Liver (tissue), 9 donors: ENCODE measurements around the gene PCED1B. TPM values are rescaled to one million over a fixed set of nuclear protein-coding genes. Genes with fewer than 3 reads are reported as not detected.

Source experiments
- DNase-seq: peaks from one replicate; pipeline ENCODE4 v3.0.0-alpha.2; 2017; ENCODE audit warnings: low spot score
- H3K27ac ChIP-seq, 2 donors: one replicate each; pipeline ENCODE4 v1.7.0; 2013; ENCODE audit warnings: inconsistent platforms in 2 of 2, low read length in 2 of 2, control low read depth in 1 of 2, low read depth in 1 of 2, mild to moderate bottlenecking in 1 of 2
- H3K27me3 ChIP-seq, 4 donors: one replicate each; pipeline versions ENCODE4 v1.6.1 to v1.7.0; 2013; ENCODE audit warnings: low read length in 3 of 4, inconsistent platforms in 1 of 4, mild to moderate bottlenecking in 1 of 4, moderate library complexity in 1 of 4; ENCODE audit not compliant: control insufficient read depth in 4 of 4, insufficient read depth in 4 of 4
- H3K36me3 ChIP-seq, 4 donors: one replicate each; pipeline versions ENCODE4 v1.6.1 to v1.7.0; 2013; ENCODE audit warnings: low read length in 3 of 4, mild to moderate bottlenecking in 3 of 4, low read depth in 1 of 4, moderate library complexity in 1 of 4; ENCODE audit not compliant: control insufficient read depth in 4 of 4, insufficient read depth in 3 of 4
- H3K4me1 ChIP-seq, 4 donors: one replicate each; pipeline versions ENCODE4 v1.6.1 to v1.7.0; 2013; ENCODE audit warnings: low read length in 3 of 4, mild to moderate bottlenecking in 3 of 4, moderate library complexity in 1 of 4; ENCODE audit not compliant: control insufficient read depth in 4 of 4, insufficient read depth in 4 of 4
- H3K4me3 ChIP-seq, 3 donors: one replicate each; pipeline versions ENCODE4 v1.6.1 to v1.7.0; 2013; ENCODE audit warnings: low read length in 3 of 3, control low read depth in 1 of 3, low read depth in 1 of 3, mild to moderate bottlenecking in 1 of 3
- H3K9ac ChIP-seq, 2 donors: one replicate each; pipeline ENCODE4 v1.7.0; 2013; ENCODE audit warnings: low read length in 2 of 2, mild to moderate bottlenecking in 2 of 2, moderate library complexity in 2 of 2, control low read depth in 1 of 2, low read depth in 1 of 2
- H3K9me3 ChIP-seq, 4 donors: one replicate each; pipeline versions ENCODE4 v1.6.1 to v1.7.0; 2013; ENCODE audit warnings: low read length in 3 of 4; ENCODE audit not compliant: control insufficient read depth in 4 of 4
- CTCF ChIP-seq: fragments of 150-350 bp; IDR thresholded peaks from 2 replicates; pipeline ENCODE4 v1.5.1; 2017; ENCODE audit warnings: improper control_type of control experiment, low read depth, low read length; ENCODE audit not compliant: missing input control
- EGR1 ChIP-seq, 2 donors: IDR thresholded peaks; 2 replicates each; pipeline ENCODE4 v1.6.1; 2016 to 2018; ENCODE audit warnings: antibody characterized with exemption in 2 of 2, low read depth in 2 of 2
- GABPA ChIP-seq, 2 donors: IDR thresholded peaks in 1 of 2; conservative IDR thresholded peaks in 1 of 2; 2 replicates each; pipeline ENCODE4 v1.6.1; 2016; ENCODE audit warnings: antibody characterized with exemption in 2 of 2, mild to moderate bottlenecking in 1 of 2, moderate library complexity in 1 of 2
- HNF4A ChIP-seq, 2 donors: conservative IDR thresholded peaks; 2 replicates each; pipeline ENCODE4 v1.6.1; 2016; ENCODE audit warnings: antibody characterized with exemption in 2 of 2, mild to moderate bottlenecking in 2 of 2
- HNF4G ChIP-seq: IDR thresholded peaks from 2 replicates; pipeline ENCODE4 v1.6.1; 2016; ENCODE audit warnings: antibody characterized with exemption
- MAX ChIP-seq: IDR thresholded peaks from 2 replicates; pipeline ENCODE4 v1.6.1; 2016; ENCODE audit warnings: antibody characterized with exemption
- NR2F2 ChIP-seq: IDR thresholded peaks from 2 replicates; pipeline ENCODE4 v1.6.1; 2016; ENCODE audit warnings: antibody characterized with exemption
- RAD21 ChIP-seq, 2 donors: IDR thresholded peaks; 2 replicates each; pipeline ENCODE4 v1.6.1; 2016; ENCODE audit warnings: antibody characterized with exemption in 2 of 2, mild to moderate bottlenecking in 2 of 2
- REST ChIP-seq: IDR thresholded peaks from 2 replicates; pipeline ENCODE4 v1.6.1; 2016; ENCODE audit warnings: antibody characterized with exemption, mild to moderate bottlenecking
- SP1 ChIP-seq: IDR thresholded peaks from 2 replicates; pipeline ENCODE4 v1.6.1; 2018; ENCODE audit warnings: antibody characterized with exemption, mild to moderate bottlenecking
- TAF1 ChIP-seq: conservative IDR thresholded peaks from 2 replicates; pipeline ENCODE4 v1.6.1; 2016; ENCODE audit warnings: antibody characterized with exemption, mild to moderate bottlenecking
- YY1 ChIP-seq: IDR thresholded peaks from 2 replicates; pipeline ENCODE4 v1.6.1; 2016; ENCODE audit warnings: antibody characterized with exemption, mild to moderate bottlenecking
- ZBTB33 ChIP-seq: IDR thresholded peaks from 2 replicates; pipeline ENCODE4 v1.6.1; 2016; ENCODE audit warnings: antibody characterized with exemption
- WGBS: extraction: QIAGEN DNeasy Blood & Tissue Kit; methylation state at CpG from one replicate; pipeline ENCODE4 v1.1.7; 2013; 5-methylcytosine and 5-hydroxymethylcytosine counted together
- polyA plus RNA-seq, 2 donors: library from polyadenylated mRNA; stranded (reverse) in 1 of 2; unstranded in 1 of 2; fragments of 200-250 nt in 1 of 2; fragments of >200 nt in 1 of 2; fragmentation: Nextera tagmentation in 1 of 2; extraction: Ambion mirVana in 1 of 2; gene quantifications; one replicate each; pipeline versions ENCODE4 v1.2.1 to v1.2.3, GENCODE V29; 2013 to 2015
- total RNA-seq, 2 donors: library from RNA; depleted of rRNA; stranded (reverse); fragments of >200 nt; gene quantifications; one replicate each; pipeline ENCODE4 v1.2.3, GENCODE V29; 2014
- donor health status: healthy.
- donor health status: healthy.
- donor health status: healthy.
- donor health status: healthy.
- donor health status: healthy.

The PCED1B gene
- total and polyA plus RNA-seq, 4 donors: 0.51 to 1.8 (median 1.1) TPM

- Histone ChIP-seq H3K4me3 (no peak overlapping the region), H3K9ac (no peak overlapping the region), H3K36me3 (no peaks in the 10 kb centered on the region), H3K4me1 (peaks cover 0 to 17% (median 5%) of the 10 kb centered on the region in 4 donors), H3K27me3 (no peaks in the 10 kb centered on the region), H3K9me3 (no peaks in the 10 kb centered on the region), H3K27ac (no peak overlapping the region)
- TF ChIP-seq NR2F2 (no peak), SP1 (no peak), YY1 (no peak), ZBTB33 (no peak), REST (no peak), TAF1 (no peak), GABPA (IDR thresholded peaks at IDR 0.05 in 1 of 2, conservative IDR thresholded peaks at IDR 0.05 in 1 of 2) (no peak)
- no peak for DNase-seq
- 91% methylated on average over 7 of the region's 7 CpGs for WGBS
Observed at GRCh38 chr12:47075192-47076084, 4.0 kb upstream of the PCED1B start.

GRCh38 chr12:47077206-47078085, 2.0 kb upstream of the PCED1B start:
- Histone ChIP-seq H3K9ac (no peak overlapping the region), H3K4me3 (no peak overlapping the region), H3K27me3 (no peaks in the 10 kb centered on the region), H3K36me3 (no peaks in the 10 kb centered on the region), H3K9me3 (no peaks in the 10 kb centered on the region), H3K4me1 (peaks cover 0 to 17% (median 5%) of the 10 kb centered on the region in 4 donors), H3K27ac (no peak overlapping the region)
- DNase-seq: no peak
- 91% methylated on average over 17 of the region's 17 CpGs for WGBS
- TF ChIP-seq MAX (no peak), RAD21 (IDR thresholded peaks at IDR 0.05) (no peak), CTCF (no peak), GABPA (IDR thresholded peaks at IDR 0.05 in 1 of 2, conservative IDR thresholded peaks at IDR 0.05 in 1 of 2) (no peak), NR2F2 (no peak), TAF1 (no peak), REST (no peak), HNF4A (conservative IDR thresholded peaks at IDR 0.05) (no peak), HNF4G (no peak), ZBTB33 (no peak), EGR1 (IDR thresholded peaks at IDR 0.05; ENCODE audit: low read depth in 2 of 2) (no peak)
